ENCODE results near the gene MAGEA8.
A peak's percentile ranks its signal among the peaks of the same experiment; 100 is the strongest.
"Not testable (repeated sequence)": the region's sequence is repeated elsewhere in the genome, so short reads cannot be mapped to it uniquely, and the experiment has no call there.

The MAGEA8 gene

DNA sequence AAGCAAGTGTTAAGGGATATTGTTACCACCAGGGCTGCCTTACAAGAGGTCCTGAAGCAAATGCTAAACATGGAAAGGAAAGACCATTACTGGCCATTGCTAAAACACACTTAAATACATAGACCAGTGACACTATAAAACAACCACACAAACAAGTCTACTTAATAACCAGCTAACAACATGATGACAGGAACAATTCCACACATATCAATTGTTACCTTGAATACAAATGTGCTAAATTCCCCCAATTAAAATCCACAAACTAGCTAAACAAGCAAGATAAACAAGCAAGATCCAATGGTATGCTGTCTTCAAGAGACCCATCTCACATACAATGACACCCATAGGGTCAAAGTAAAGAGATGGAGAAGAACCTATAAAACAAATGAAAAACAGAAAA lies 20.5 kb upstream of the MAGEA8 start:
- ATAC-seq (replicated peaks; ENCODE audit: extremely low read depth, poor library complexity, severe bottlenecking) (no peak), DNase-seq (ENCODE audit: low spot score in 2 of 2) (no peak)
- H3K27me3 Mint-ChIP-seq = no peaks in the 10 kb centered on the region
- no peak overlapping the region for H3K27ac Mint-ChIP-seq (ENCODE audit: low read depth)
- H3K36me3 Mint-ChIP-seq (ENCODE audit: insufficient read depth) = no peaks in the 10 kb centered on the region
- H3K9me3 Mint-ChIP-seq = peaks cover 10% of the 10 kb centered on the region
- H3K4me1 Mint-ChIP-seq = peaks cover 17% of the 10 kb centered on the region
- H3K4me3 Mint-ChIP-seq = no peak overlapping the region

DNA sequence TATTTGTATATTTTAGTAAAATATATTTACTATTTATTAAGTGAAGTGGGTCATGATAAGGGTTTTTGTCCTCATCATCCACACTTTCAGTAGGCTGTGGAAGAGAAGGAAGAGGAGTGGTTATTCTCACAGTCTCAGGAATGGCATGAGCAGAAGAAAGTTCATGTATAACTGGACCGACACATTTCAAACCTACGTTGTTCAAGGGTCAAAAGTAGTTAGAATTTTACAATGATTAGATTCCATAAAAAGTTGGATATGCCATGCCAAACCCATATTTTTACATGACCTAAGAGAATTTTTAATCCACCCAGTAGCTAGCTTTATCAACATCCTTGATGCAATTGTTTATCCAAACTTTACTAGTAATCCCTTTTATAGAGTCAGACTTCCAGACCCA lies 15.6 kb upstream of the MAGEA8 start:
- no peaks in the 10 kb centered on the region for H3K27me3 Mint-ChIP-seq
- H3K9me3 Mint-ChIP-seq = peaks cover 9% of the 10 kb centered on the region
- H3K27ac Mint-ChIP-seq (ENCODE audit: low read depth) = no peak overlapping the region
- no peak overlapping the region for H3K4me3 Mint-ChIP-seq
- DNase-seq (ENCODE audit: low spot score in 2 of 2) (no peak), ATAC-seq (replicated peaks; ENCODE audit: extremely low read depth, poor library complexity, severe bottlenecking) (no peak)
- H3K4me1 Mint-ChIP-seq = no peaks in the 10 kb centered on the region
- H3K36me3 Mint-ChIP-seq (ENCODE audit: insufficient read depth) = no peaks in the 10 kb centered on the region

DNA sequence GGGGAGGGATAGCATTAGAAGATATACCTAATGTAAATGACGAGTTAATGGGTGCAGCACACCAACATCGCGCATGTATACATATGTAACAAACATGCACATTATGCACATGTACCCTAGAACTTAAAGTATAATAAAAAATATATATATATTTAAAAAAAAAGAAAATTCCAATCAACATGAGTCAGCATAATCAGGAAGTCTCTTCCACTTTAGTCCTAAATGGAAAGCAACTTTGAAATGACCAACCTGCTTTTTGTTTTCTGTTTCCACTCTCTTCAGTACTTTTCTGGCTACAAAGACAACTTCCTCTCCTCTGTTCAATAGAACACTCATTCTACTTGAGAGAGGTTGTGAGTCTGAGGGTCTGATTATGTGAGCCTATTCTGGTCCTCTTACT lies 13.5 kb upstream of the MAGEA8 start:
- ATAC-seq (replicated peaks; ENCODE audit: extremely low read depth, poor library complexity, severe bottlenecking) (no peak), DNase-seq (ENCODE audit: low spot score in 2 of 2) (no peak)
- no peaks in the 10 kb centered on the region for H3K27me3 Mint-ChIP-seq
- no peak overlapping the region for H3K4me3 Mint-ChIP-seq
- H3K9me3 Mint-ChIP-seq = peaks cover 5% of the 10 kb centered on the region
- H3K27ac Mint-ChIP-seq (ENCODE audit: low read depth) = no peak overlapping the region
- peaks cover 8% of the 10 kb centered on the region for H3K4me1 Mint-ChIP-seq
- H3K36me3 Mint-ChIP-seq (ENCODE audit: insufficient read depth) = no peaks in the 10 kb centered on the region

DNA sequence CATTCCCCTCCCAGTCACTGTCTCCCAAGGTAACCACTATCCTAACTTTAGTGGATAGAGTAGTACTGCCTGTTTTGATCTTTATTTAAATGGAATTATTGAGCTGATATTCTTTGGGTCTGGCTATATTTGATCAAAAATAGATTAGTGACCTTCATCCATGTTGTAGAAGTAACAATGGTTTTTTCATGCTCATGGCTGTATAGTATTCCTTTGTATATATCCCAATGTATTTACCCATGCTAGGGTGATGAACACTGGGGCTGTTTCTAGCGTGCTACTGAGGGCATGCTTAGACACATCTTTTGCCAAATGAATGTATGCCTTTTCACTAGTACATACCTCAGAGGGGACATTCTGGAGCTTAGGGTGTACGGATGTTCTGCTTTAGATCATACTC lies 10.1 kb upstream of the MAGEA8 start:
- Mint-ChIP-seq H3K4me3 (no peak overlapping the region), H3K27me3 (peaks cover 7% of the 10 kb centered on the region), H3K36me3 (ENCODE audit: insufficient read depth) (no peaks in the 10 kb centered on the region), H3K4me1 (peaks cover 8% of the 10 kb centered on the region), H3K9me3 (peaks cover 5% of the 10 kb centered on the region), H3K27ac (ENCODE audit: low read depth) (no peak overlapping the region)
- ATAC-seq (replicated peaks; ENCODE audit: extremely low read depth, poor library complexity, severe bottlenecking) (no peak), DNase-seq (ENCODE audit: low spot score in 2 of 2) (no peak)

DNA sequence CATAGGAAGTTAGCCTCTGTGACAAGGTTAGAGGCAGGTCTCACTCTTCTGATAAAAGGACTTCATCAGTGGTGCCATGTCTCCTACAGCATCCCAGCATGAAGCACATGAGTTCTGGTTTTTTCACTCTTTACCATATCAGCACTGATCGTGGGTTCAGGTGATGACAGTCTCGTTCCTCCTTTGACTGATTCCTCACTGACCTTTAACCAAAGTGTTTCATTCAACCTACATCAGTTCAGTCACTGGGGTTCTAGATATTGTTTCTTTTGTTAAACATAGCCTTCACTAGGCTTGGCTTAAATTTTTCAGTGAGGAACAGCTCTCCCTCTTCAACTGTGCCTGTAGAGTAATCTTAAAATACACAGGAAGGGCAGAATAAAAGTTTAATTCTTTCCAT lies 9.6 kb upstream of the MAGEA8 start:
- ATAC-seq (replicated peaks; ENCODE audit: extremely low read depth, poor library complexity, severe bottlenecking) = no peak
- H3K4me1 Mint-ChIP-seq = peaks cover 8% of the 10 kb centered on the region
- DNase-seq (ENCODE audit: low spot score in 2 of 2) = no peak
- H3K27ac Mint-ChIP-seq (ENCODE audit: low read depth) = no peak overlapping the region
- no peak overlapping the region for H3K4me3 Mint-ChIP-seq
- H3K27me3 Mint-ChIP-seq = peaks cover 7% of the 10 kb centered on the region
- peaks cover under 1% of the 10 kb centered on the region for H3K9me3 Mint-ChIP-seq
- no peaks in the 10 kb centered on the region for H3K36me3 Mint-ChIP-seq (ENCODE audit: insufficient read depth)

- H3K27ac Mint-ChIP-seq (ENCODE audit: low read depth) = no peak overlapping the region
Observed at GRCh38 chrX:149871940-149872339, 9.0 kb upstream of the MAGEA8 start.

GRCh38 chrX:149877157-149877556 lies 3.8 kb upstream of the MAGEA8 start:
- Mint-ChIP-seq H3K36me3 (ENCODE audit: insufficient read depth) (no peaks in the 10 kb centered on the region), H3K9me3 (no peaks in the 10 kb centered on the region), H3K4me1 (peaks cover 4% of the 10 kb centered on the region), H3K27ac (ENCODE audit: low read depth) (no peak overlapping the region), H3K4me3 (no peak overlapping the region), H3K27me3 (peaks cover 7% of the 10 kb centered on the region)
- no peak for DNase-seq (ENCODE audit: low spot score in 2 of 2)
- no peak for ATAC-seq (replicated peaks; ENCODE audit: extremely low read depth, poor library complexity, severe bottlenecking)

More at GRCh38 chrX:149871940-149872339, 9.0 kb upstream of the MAGEA8 start:
- peak; percentile 94 for ATAC-seq (replicated peaks; ENCODE audit: extremely low read depth, poor library complexity, severe bottlenecking)
- Mint-ChIP-seq H3K36me3 (ENCODE audit: insufficient read depth) (no peaks in the 10 kb centered on the region), H3K27me3 (peaks cover 7% of the 10 kb centered on the region), H3K4me1 (peaks cover 8% of the 10 kb centered on the region), H3K4me3 (no peak overlapping the region), H3K9me3 (no peaks in the 10 kb centered on the region)
- DNase-seq (ENCODE audit: low spot score in 2 of 2) = peak; percentile 40 to 58

- ATAC-seq (replicated peaks; ENCODE audit: extremely low read depth, poor library complexity, severe bottlenecking) (no peak), DNase-seq (ENCODE audit: low spot score in 2 of 2) (no peak)
- peaks cover 7% of the 10 kb centered on the region for H3K4me1 Mint-ChIP-seq
- no peak overlapping the region for H3K27ac Mint-ChIP-seq (ENCODE audit: low read depth)
- H3K27me3 Mint-ChIP-seq = peaks cover 7% of the 10 kb centered on the region
- H3K4me3 Mint-ChIP-seq = no peak overlapping the region
- H3K36me3 Mint-ChIP-seq (ENCODE audit: insufficient read depth) = peaks cover under 1% of the 10 kb centered on the region
- no peaks in the 10 kb centered on the region for H3K9me3 Mint-ChIP-seq
Observed at GRCh38 chrX:149877636-149878035, 3.3 kb upstream of the MAGEA8 start.

DNA sequence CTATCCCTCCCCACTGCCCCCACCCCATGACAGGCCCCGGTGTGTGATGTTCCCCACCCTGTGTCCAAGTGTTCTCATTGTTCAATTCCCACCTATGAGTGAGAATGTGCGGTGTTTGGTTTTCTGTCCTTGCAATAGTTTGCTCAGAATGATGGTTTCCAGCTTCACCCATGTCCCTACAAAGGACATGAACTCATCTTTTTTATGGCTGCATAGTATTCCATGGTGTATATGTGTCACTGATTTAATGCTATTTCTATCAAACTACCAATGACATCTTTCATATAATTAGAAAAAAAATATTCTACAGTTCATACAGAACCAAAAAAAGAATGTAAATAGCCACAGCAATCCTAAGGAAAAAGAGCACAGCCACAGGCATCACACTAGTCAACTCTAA lies 9.8 kb downstream of the MAGEA8 start:
- not testable (repeated sequence) for H3K27me3 Mint-ChIP-seq, H3K4me1 Mint-ChIP-seq

GRCh38 chrX:149898554-149898953 lies 17.6 kb downstream of the MAGEA8 start:
- no peak for ATAC-seq (replicated peaks; ENCODE audit: extremely low read depth, poor library complexity, severe bottlenecking)
- no peaks in the 10 kb centered on the region for H3K4me1 Mint-ChIP-seq

More for the DNA sequence above, 9.8 kb downstream of the MAGEA8 start:
- H3K9me3 Mint-ChIP-seq; DNase-seq (ENCODE audit: low spot score in 2 of 2); H3K36me3 Mint-ChIP-seq (ENCODE audit: insufficient read depth); H3K27ac Mint-ChIP-seq (ENCODE audit: low read depth); H3K4me3 Mint-ChIP-seq; ATAC-seq (replicated peaks; ENCODE audit: extremely low read depth, poor library complexity, severe bottlenecking): not testable (repeated sequence)

DNA sequence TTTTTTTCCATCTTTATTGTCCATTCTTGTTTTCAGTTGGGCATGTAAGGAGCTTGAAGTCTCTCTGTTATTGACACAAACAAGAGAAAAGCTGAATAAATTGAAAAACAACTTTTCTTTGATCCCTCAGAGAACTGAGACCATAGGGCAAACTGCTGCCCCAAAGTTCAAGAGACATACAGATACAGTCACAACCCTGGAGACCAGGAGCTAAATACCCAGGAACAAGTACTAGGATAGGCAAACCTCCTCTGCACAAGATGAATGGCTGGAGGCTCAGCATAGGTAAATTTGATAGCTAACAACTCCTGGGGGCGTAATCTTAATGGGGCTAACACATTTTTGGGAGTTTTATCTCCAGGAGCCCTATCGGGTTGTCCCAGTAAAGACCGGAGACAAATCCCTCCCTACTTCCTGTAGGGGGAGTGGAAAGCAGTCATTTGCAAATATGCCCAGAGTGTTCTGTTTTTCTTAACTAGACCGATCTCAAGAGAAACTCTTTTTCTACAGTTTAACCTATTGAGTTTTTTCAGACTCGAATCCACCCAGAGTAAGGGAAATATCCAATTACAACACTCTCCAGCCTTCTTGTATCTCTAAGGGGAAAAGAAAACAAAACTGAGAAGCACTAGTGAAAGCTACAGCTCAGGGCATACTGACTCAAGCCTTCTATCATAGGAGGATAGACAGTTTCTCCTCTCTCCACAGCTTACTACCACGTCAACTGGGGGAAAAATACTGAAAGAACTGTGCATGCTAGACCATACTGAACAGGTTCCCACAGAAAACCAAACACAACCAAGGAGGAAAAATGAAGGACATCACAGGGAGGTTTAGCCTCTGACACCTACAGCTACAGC lies 23.1 kb downstream of the MAGEA8 start:
- Mint-ChIP-seq H3K9me3 (no peaks in the 10 kb centered on the region), H3K36me3 (ENCODE audit: insufficient read depth) (no peaks in the 10 kb centered on the region), H3K27me3 (no peaks in the 10 kb centered on the region), H3K4me1 (no peaks in the 10 kb centered on the region), H3K4me3 (no peak overlapping the region), H3K27ac (ENCODE audit: low read depth) (peak overlapping the region; percentile 21)
- ATAC-seq (replicated peaks; ENCODE audit: extremely low read depth, poor library complexity, severe bottlenecking) (no peak), DNase-seq (ENCODE audit: low spot score in 2 of 2) (no peak)

More at GRCh38 chrX:149898554-149898953, 17.6 kb downstream of the MAGEA8 start:
- Mint-ChIP-seq H3K4me3 (no peak overlapping the region), H3K27ac (ENCODE audit: low read depth) (no peak overlapping the region), H3K27me3 (no peaks in the 10 kb centered on the region), H3K36me3 (ENCODE audit: insufficient read depth) (no peaks in the 10 kb centered on the region), H3K9me3 (no peaks in the 10 kb centered on the region)
- DNase-seq (ENCODE audit: low spot score in 2 of 2) = no peak

DNA sequence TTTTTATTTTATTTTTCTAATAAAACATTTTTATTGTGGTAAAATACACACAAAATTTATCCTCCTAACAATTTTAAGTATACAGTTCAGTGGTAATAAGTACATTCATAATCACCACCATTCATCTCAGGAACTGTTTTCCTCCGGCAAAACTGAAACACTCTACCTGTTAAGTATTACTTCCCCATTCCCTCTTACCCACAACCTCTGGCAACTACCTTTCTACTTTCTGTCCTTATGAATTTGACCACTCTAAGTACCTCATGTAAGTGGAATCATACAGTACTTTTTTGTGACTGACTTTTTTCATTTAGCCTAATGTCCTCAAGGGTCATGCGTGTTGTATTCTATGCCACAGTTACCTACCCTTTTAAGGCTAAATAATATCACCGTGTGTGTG lies 27.3 kb downstream of the MAGEA8 start:
- no peaks in the 10 kb centered on the region for H3K36me3 Mint-ChIP-seq (ENCODE audit: insufficient read depth)
- ATAC-seq (replicated peaks; ENCODE audit: extremely low read depth, poor library complexity, severe bottlenecking) (no peak), DNase-seq (ENCODE audit: low spot score in 2 of 2) (no peak)
- no peaks in the 10 kb centered on the region for H3K4me1 Mint-ChIP-seq
- H3K27ac Mint-ChIP-seq (ENCODE audit: low read depth) = no peak overlapping the region
- H3K4me3 Mint-ChIP-seq = no peak overlapping the region
- H3K27me3 Mint-ChIP-seq = no peaks in the 10 kb centered on the region
- H3K9me3 Mint-ChIP-seq = no peaks in the 10 kb centered on the region

DNA sequence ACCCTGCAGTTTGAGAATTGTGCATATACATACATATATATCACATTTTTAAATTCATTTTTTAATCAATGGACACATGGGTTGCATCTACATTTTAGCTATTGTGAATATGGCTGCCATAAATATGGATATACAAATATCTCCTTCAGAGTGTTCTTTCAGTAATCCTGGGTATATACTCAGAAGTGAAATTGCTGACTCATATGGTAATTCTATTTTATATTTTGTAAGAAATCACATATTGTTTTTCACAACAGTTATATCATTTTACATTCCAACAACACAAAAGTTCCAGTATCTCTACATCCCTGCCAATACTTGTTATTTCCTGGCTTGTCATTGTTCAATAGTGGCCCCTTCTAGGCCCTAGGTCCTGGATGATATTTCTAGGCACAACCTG lies 27.7 kb downstream of the MAGEA8 start:
- no peaks in the 10 kb centered on the region for H3K36me3 Mint-ChIP-seq (ENCODE audit: insufficient read depth)
- no peaks in the 10 kb centered on the region for H3K9me3 Mint-ChIP-seq
- ATAC-seq (replicated peaks; ENCODE audit: extremely low read depth, poor library complexity, severe bottlenecking) (no peak), DNase-seq (ENCODE audit: low spot score in 2 of 2) (no peak)
- no peak overlapping the region for H3K4me3 Mint-ChIP-seq
- no peak overlapping the region for H3K27ac Mint-ChIP-seq (ENCODE audit: low read depth)
- H3K4me1 Mint-ChIP-seq = no peaks in the 10 kb centered on the region
- H3K27me3 Mint-ChIP-seq = no peaks in the 10 kb centered on the region

Data from central memory CD8-positive, alpha-beta T cell (primary cell).